HepG2 (cell line): ENCODE measurements around the gene SSU72. TPM values are rescaled to one million over a fixed set of nuclear protein-coding genes. Genes with fewer than 3 reads are reported as not detected.

Experiments used
- CBFB ChIP-seq: sonication (generic); formaldehyde crosslinking; IDR thresholded peaks from 2 replicates; pipeline ENCODE4 v1.4.0; 2020; ENCODE audit warnings: missing genetic modification reagents
- DPF2 ChIP-seq: sonication (generic); formaldehyde crosslinking; IDR thresholded peaks from 2 replicates; pipeline ENCODE4 v1.4.0; 2020; ENCODE audit warnings: mild to moderate bottlenecking, low read depth, missing genetic modification reagents, borderline replicate concordance
- GATAD1 ChIP-seq: IDR thresholded peaks from 2 replicates; pipeline ENCODE4 v1.6.1; 2016; ENCODE audit warnings: missing genetic modification reagents, missing compliant biosample characterization
- GPN1 ChIP-seq: sonication (generic); formaldehyde crosslinking; IDR thresholded peaks from 2 replicates; pipeline ENCODE4 v1.5.1; 2020; ENCODE audit warnings: missing genetic modification reagents, borderline replicate concordance
- HMG20B ChIP-seq: conservative IDR thresholded peaks from 2 replicates; pipeline ENCODE4 v1.6.1; 2016; ENCODE audit warnings: missing genetic modification reagents, missing compliant biosample characterization
- MAFK ChIP-seq, 2 experiments: IDR thresholded peaks in 1 of 2; conservative IDR thresholded peaks in 1 of 2; 2 replicates each; pipeline ENCODE4 v1.6.1; 2011; ENCODE audit warnings: improper control_type of control experiment in 2 of 2, low read length in 2 of 2
- RXRB ChIP-seq: IDR thresholded peaks from 2 replicates; pipeline ENCODE4 v1.6.1; 2016; ENCODE audit warnings: borderline replicate concordance, missing genetic modification reagents, missing compliant biosample characterization
- SMAD3 ChIP-seq: sonication (generic); formaldehyde crosslinking; IDR thresholded peaks from 2 replicates; pipeline ENCODE4 v1.4.0; 2020; ENCODE audit warnings: missing genetic modification reagents
- YEATS2 ChIP-seq: sonication (generic); formaldehyde crosslinking; IDR thresholded peaks from 2 replicates; pipeline ENCODE4 v1.4.0; 2020; ENCODE audit warnings: missing genetic modification reagents, borderline replicate concordance
- ZBTB37 ChIP-seq: sonication (generic); formaldehyde crosslinking; IDR thresholded peaks from 2 replicates; pipeline ENCODE4 v1.4.0; 2020; ENCODE audit warnings: mild to moderate bottlenecking, missing genetic modification reagents
- ZNF335 ChIP-seq: sonication (generic); formaldehyde crosslinking; IDR thresholded peaks from 2 replicates; pipeline ENCODE4 v1.4.0; 2020; ENCODE audit warnings: missing genetic modification reagents
- ZNF550 ChIP-seq: sonication (generic); formaldehyde crosslinking; IDR thresholded peaks from 2 replicates; pipeline ENCODE4 v1.4.0; 2020; ENCODE audit warnings: mild to moderate bottlenecking, missing genetic modification reagents, borderline replicate concordance
- ZNF577 ChIP-seq: sonication (generic); formaldehyde crosslinking; IDR thresholded peaks from 2 replicates; pipeline ENCODE4 v1.4.0; 2020; ENCODE audit warnings: mild to moderate bottlenecking, low read depth, missing genetic modification reagents, borderline replicate concordance
- ZNF614 ChIP-seq: IDR thresholded peaks from 2 replicates; pipeline ENCODE4 v1.6.1; 2018; ENCODE audit warnings: missing biosample characterization, missing genetic modification reagents, inconsistent platforms, borderline replicate concordance
- ZNF652 ChIP-seq: IDR thresholded peaks from 2 replicates; pipeline ENCODE4 v1.6.1; 2016; ENCODE audit warnings: low read depth, borderline replicate concordance
- ZNF737 ChIP-seq: sonication (generic); formaldehyde crosslinking; IDR thresholded peaks from 2 replicates; pipeline ENCODE4 v1.5.0; 2020; ENCODE audit warnings: missing genetic modification reagents, mild to moderate bottlenecking, borderline replicate concordance
- ZNF841 ChIP-seq: sonication (generic); formaldehyde crosslinking; IDR thresholded peaks from 2 replicates; pipeline ENCODE4 v1.8.1; 2023; ENCODE audit warnings: missing genetic modification reagents, borderline replicate concordance
- polyA plus RNA-seq, 8 experiments: library from polyadenylated mRNA; depleted of rRNA in 3 of 8; stranded (reverse) in 7 of 8; unstranded in 1 of 8; fragments of >200 nt; fragmentation: Illumina TruSeq in 4 of 8; extraction: Trizol in 4 of 8; gene quantifications; 2 replicates each; pipeline versions ENCODE4 v1.2.1 to v1.2.3, GENCODE V29; 2011 to 2016; ENCODE audit warnings: low read depth in 4 of 8, missing spikeins in 1 of 8, mixed read lengths in 1 of 8; ENCODE audit not compliant: insufficient read depth in 1 of 8
- total RNA-seq, 5 experiments: library from RNA; depleted of rRNA; stranded (reverse); fragments of >200 nt; fragmentation: Illumina TruSeq; extraction: Trizol; gene quantifications; 2 replicates each; pipeline ENCODE4 v1.2.3, GENCODE V29; 2016; ENCODE audit warnings: low read depth in 1 of 5
- TF ChIP-seq, protein P1 (sequence below): IDR thresholded peaks from 2 replicates; pipeline ENCODE4 v1.6.1; 2012; ENCODE audit warnings: inconsistent platforms
- TF ChIP-seq, protein P2 (sequence below), 2 experiments: sonication (generic) in 1 of 2; formaldehyde crosslinking in 1 of 2; IDR thresholded peaks; 2 replicates each; pipeline versions ENCODE4 v1.6.1 to v1.9.0; 2014 to 2022; ENCODE audit warnings: antibody characterized with exemption in 1 of 2, borderline replicate concordance in 1 of 2, inconsistent platforms in 1 of 2, low read depth in 1 of 2, missing genetic modification reagents in 1 of 2
- TF ChIP-seq, protein P3 (sequence below): sonication (generic); IDR thresholded peaks from 2 replicates; pipeline ENCODE4 v1.6.1; 2016; ENCODE audit warnings: low read depth, borderline replicate concordance

SSU72 gene
- total and polyA plus RNA-seq, 2 of the 13 experiments (the other 11 are each of a cell fraction or from before 2014, with no cell fraction given) = 42.8 to 67.1 TPM

GRCh38 chr1:1614204-1614953, 39.7 kb upstream of the SSU72 start (continued):
- TF ChIP-seq HMG20B (CRISPR knock-in tag) = no peak
- no peak for TF ChIP-seq CBFB (CRISPR knock-in tag)
- TF ChIP-seq, protein P1, sequence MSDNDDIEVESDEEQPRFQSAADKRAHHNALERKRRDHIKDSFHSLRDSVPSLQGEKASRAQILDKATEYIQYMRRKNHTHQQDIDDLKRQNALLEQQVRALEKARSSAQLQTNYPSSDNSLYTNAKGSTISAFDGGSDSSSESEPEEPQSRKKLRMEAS = peak; percentile 71
- TF ChIP-seq ZNF652 (CRISPR knock-in tag) = no peak
- TF ChIP-seq, protein P2, sequence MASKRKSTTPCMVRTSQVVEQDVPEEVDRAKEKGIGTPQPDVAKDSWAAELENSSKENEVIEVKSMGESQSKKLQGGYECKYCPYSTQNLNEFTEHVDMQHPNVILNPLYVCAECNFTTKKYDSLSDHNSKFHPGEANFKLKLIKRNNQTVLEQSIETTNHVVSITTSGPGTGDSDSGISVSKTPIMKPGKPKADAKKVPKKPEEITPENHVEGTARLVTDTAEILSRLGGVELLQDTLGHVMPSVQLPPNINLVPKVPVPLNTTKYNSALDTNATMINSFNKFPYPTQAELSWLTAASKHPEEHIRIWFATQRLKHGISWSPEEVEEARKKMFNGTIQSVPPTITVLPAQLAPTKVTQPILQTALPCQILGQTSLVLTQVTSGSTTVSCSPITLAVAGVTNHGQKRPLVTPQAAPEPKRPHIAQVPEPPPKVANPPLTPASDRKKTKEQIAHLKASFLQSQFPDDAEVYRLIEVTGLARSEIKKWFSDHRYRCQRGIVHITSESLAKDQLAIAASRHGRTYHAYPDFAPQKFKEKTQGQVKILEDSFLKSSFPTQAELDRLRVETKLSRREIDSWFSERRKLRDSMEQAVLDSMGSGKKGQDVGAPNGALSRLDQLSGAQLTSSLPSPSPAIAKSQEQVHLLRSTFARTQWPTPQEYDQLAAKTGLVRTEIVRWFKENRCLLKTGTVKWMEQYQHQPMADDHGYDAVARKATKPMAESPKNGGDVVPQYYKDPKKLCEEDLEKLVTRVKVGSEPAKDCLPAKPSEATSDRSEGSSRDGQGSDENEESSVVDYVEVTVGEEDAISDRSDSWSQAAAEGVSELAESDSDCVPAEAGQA (IDR thresholded peaks at IDR 0.05; ENCODE audit: low read depth) = peak; percentile 33; the same call in 1 of the 2 replicates
- TF ChIP-seq, protein P2 (CRISPR knock-in tag; IDR thresholded peaks at IDR 0.05; ENCODE audit: borderline replicate concordance) = no peak
- TF ChIP-seq RXRB = no peak
- TF ChIP-seq, protein P3, sequence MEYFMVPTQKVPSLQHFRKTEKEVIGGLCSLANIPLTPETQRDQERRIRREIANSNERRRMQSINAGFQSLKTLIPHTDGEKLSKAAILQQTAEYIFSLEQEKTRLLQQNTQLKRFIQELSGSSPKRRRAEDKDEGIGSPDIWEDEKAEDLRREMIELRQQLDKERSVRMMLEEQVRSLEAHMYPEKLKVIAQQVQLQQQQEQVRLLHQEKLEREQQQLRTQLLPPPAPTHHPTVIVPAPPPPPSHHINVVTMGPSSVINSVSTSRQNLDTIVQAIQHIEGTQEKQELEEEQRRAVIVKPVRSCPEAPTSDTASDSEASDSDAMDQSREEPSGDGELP = no peak; the same call in 1 of the 2 replicates
- no peak for TF ChIP-seq GATAD1 (CRISPR knock-in tag)
- TF ChIP-seq ZNF577 (CRISPR knock-in tag) = no peak
- no peak for TF ChIP-seq DPF2 (CRISPR knock-in tag)
- no peak for TF ChIP-seq MAFK (conservative IDR thresholded peaks at IDR 0.05 in 1 of 2, IDR thresholded peaks at IDR 0.05 in 1 of 2; ENCODE audit: low read length in 2 of 2)
- TF ChIP-seq GPN1 (CRISPR knock-in tag) = no peak
- TF ChIP-seq ZNF614 = no peak
- no peak for TF ChIP-seq ZNF841 (CRISPR knock-in tag)
- TF ChIP-seq ZNF335 (CRISPR knock-in tag) = no peak
- no peak for TF ChIP-seq YEATS2 (CRISPR knock-in tag)
- no peak for TF ChIP-seq ZNF737
- TF ChIP-seq ZNF550 = no peak
- no peak for TF ChIP-seq ZBTB37 (CRISPR knock-in tag)
- no peak for TF ChIP-seq SMAD3
